GM19025 (cell line): Measurements from ENCODE around the gene IL20RA.

Experiments
- ATAC-seq: cut with Tn5 transposase; IDR thresholded peaks from one replicate; pipeline ENCODE4 v1.9.1; 2021; ENCODE audit warnings: mild to moderate bottlenecking, low read depth, moderate library complexity; ENCODE audit not compliant: unreplicated experiment

Gene IL20RA

DNA sequence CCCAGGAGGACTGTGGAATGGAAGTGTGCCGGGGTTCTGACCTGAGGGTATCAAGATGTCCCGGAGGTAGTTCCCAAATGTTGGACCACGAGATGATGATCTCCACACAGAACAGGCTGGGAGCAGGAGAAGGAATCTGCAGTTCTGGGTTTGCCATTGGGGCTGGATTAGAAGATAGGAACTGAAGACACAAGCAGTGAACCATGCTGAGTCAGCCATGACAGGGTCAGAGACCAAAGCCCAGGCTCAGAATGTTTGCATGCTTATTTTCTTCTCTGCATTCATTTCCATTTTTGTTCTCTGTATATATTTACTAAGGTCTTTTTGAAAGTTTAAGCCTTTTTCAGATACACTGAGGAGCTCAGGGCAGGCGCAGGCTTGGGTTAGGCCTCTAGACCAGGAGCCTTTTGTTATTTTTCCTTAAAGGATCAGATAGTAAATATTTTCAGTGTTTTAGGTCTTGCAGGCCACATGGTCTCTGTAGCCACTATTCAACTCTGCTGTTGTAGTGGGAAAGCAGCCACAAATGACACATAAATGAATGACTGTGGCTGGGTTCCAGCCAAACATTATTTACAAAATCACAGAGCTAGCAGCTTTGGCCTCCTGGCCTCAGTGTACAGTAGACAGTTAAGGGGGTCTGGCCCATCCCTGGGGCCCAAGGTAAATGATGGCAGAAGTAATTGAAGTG is 94.2 kb downstream of the IL20RA start:
- ATAC-seq, result no peak
